HG02642 (cell line): Measurements from ENCODE around the gene ACP4.

Source experiments
- ATAC-seq: cut with Tn5 transposase; IDR thresholded peaks from one replicate; pipeline ENCODE4 v1.9.1; 2021; ENCODE audit warnings: mild to moderate bottlenecking; ENCODE audit not compliant: unreplicated experiment, poor library complexity

Gene ACP4

GRCh38 chr19:50837300-50837699, 47.1 kb downstream of the ACP4 start:
- no peak for ATAC-seq

DNA sequence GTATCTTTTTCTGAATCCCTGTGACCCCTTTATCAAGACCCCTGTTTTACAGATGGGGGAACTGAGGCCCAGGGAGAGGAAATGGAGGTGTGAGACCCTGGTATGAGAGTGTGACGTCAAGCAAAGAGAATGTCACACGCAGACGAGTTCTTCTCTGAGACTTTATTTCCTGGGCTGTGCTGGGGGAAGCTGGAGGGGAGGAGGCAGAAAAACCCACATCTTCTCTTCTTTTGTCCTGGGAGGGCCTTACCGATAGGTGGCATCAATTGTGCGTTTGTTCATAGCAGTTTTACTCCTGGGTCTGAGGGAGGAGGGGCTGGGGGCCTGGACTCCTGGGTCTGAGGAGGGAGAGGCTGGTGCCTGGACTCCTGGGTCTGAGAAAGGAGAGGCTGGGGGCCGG, 48.0 kb downstream of the ACP4 start:
- no peak for ATAC-seq

DNA sequence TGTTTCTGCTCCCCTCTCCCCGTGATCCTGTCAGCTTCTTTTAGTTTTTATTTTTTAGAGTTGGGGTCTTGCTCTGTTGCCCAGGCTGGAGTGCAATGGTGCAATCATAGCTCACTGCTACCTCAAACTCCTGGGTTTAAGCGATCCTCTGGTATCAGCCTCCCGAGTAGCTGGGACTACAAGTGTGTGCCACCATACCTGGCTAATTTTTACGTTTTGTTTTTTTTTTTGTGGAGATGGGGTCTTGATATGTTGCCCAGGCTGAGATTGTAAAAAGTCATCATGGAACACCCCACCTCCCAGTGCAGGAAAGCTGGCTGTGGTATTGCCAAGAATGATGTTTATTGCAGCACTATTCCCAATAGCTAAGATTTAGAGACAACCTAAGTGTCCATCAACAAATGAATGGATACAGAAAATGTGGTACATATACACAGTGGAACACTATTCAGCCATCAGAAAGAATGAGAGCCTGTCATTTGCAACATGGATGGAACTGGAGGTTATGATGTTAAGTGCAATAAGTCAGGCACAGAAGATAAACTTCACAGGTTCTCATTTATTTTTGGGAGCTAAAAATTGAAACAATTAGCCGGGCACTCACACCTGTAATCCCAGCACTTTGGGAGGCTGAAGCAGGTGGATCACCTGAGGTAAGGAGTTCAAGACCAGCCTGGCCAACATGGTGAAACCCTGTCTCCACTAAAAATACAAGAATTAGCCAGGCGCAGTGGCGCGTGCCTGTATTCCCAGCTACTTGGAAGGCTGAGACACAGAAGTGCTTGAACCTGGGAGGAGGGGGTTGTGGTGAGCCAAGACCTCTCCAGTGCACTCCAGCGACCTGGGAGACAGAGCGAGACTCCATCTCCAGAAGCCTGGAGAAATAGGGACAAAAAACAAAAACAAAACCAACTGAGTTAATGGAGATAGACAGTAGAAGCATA, 49.8 kb downstream of the ACP4 start:
- no peak for ATAC-seq

DNA sequence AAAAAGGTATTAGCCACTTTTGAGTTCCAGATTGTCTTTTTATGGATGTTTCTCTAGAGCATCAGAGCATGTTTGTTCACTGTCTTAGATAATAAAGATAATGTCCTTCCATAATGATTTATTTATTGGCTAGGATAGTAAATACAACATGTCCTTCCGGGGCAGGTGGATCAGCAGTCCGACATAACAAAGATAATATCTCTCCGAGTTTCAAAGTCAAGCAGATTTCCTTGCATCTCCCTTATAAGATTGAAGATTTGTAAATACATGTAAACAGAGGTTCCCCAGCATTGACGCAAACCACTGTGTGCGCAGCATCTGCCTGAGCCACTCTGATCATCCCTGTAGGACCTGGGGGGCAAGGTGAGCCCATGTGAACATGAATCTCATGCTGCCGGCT, 51.9 kb downstream of the ACP4 start:
- no peak for ATAC-seq

GRCh38 chr19:50843205-50843604, 53.0 kb downstream of the ACP4 start:
- no peak for ATAC-seq

DNA sequence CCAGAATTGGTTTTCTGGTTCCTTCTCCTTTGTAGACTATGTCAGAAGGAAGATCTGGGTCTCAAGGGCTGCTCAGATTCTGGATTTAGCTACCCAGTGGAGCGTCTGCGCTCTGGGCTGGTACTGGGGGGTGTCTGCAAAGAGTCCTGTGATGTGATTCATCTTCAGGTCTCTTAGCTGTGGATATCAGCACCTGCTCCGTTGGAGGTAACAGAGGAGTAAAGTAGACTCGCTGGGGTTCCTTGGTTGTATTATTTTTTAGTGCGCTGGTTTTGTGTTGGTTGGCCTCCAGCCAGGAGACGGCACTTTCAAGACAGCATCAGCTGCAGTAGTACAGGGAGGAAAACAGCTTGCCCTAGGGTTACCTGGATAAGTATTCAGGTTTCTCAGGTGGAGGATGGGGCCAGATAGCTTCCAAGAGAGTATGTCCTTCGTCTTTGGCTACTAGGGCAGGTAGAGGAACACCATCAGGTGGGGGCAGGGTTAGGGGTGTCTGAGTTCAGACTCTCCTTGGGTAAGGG, 53.5 kb downstream of the ACP4 start:
- no peak for ATAC-seq

- ATAC-seq, result no peak
Measured at GRCh38 chr19:50844296-50844935, 54.2 kb downstream of the ACP4 start.
